ENCODE data around the gene PNCK.

PNCK gene

GRCh38 chrX:153623310-153624029 is 50.1 kb downstream of the PNCK start:
- no peak for TF ChIP-seq CTCF (IDR thresholded peaks at IDR 0.05; ENCODE audit: insufficient read depth, low read depth, low read length, missing control alignments)
- no peak for DNase-seq (ENCODE audit: low read depth)
- H3K4me3 ChIP-seq (ENCODE audit: low read depth, low read length) = no peak overlapping the region

- no peak for DNase-seq (ENCODE audit: low read depth)
- no peak for TF ChIP-seq CTCF (IDR thresholded peaks at IDR 0.05; ENCODE audit: insufficient read depth, low read depth, low read length, missing control alignments)
- H3K4me3 ChIP-seq (ENCODE audit: low read depth, low read length) = no peak overlapping the region
These were observed 50.8 kb downstream of the PNCK start for GRCh38 chrX:153622661-153623309.

GRCh38 chrX:153621949-153622598 is 51.5 kb downstream of the PNCK start:
- DNase-seq (ENCODE audit: low read depth) = no peak
- no peak overlapping the region for H3K4me3 ChIP-seq (ENCODE audit: low read depth, low read length)
- no peak for TF ChIP-seq CTCF (IDR thresholded peaks at IDR 0.05; ENCODE audit: insufficient read depth, low read depth, low read length, missing control alignments)

- H3K4me3 ChIP-seq (ENCODE audit: low read depth, low read length) = no peak overlapping the region
- no peak for TF ChIP-seq CTCF (IDR thresholded peaks at IDR 0.05; ENCODE audit: insufficient read depth, low read depth, low read length, missing control alignments)
- no peak for DNase-seq (ENCODE audit: low read depth)
These were observed 53.0 kb downstream of the PNCK start for GRCh38 chrX:153620576-153620975.
